Measurements from ENCODE around the gene CRISP2.

CRISP2 gene

GRCh38 chr6:49653942-49654341 lies 59.4 kb downstream of the CRISP2 start:
- no peak for DNase-seq (ENCODE audit: low read depth)

GRCh38 chr6:49653438-49653837 lies 59.9 kb downstream of the CRISP2 start:
- DNase-seq (ENCODE audit: low read depth), result no peak

GRCh38 chr6:49651239-49651638 lies 62.1 kb downstream of the CRISP2 start:
- DNase-seq (ENCODE audit: low read depth), result no peak

GRCh38 chr6:49649988-49650387 lies 63.4 kb downstream of the CRISP2 start:
- DNase-seq (ENCODE audit: low read depth), result no peak

DNA sequence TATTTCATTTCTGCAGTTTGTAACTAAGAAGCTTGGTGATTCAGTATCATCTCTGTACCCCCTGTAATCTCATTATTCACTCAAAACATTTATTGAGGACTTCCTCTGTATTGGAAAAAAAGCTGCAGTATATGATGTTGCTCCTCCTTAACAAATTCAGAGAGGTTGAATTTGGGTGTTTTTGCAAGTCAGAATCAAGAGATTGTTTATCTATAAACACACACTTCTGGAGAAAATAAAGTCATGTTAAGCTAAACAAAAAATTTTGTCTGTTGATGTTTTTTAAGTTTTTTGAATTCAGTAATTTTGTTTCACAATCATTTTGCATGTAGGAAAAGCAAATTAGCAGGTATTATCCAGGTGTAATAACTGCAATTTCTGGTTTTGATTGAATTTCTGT lies 65.3 kb downstream of the CRISP2 start:
- no peak for DNase-seq (ENCODE audit: low read depth)

- no peak for DNase-seq (ENCODE audit: low read depth)
Measured at GRCh38 chr6:49647476-49647875, 65.9 kb downstream of the CRISP2 start.

- no peak for DNase-seq (ENCODE audit: low read depth)
Measured at GRCh38 chr6:49646942-49647341, 66.4 kb downstream of the CRISP2 start.

- no peak for DNase-seq (ENCODE audit: low read depth)
Measured at GRCh38 chr6:49646130-49646824, 67.1 kb downstream of the CRISP2 start.

GRCh38 chr6:49645139-49645538 lies 68.2 kb downstream of the CRISP2 start:
- DNase-seq (ENCODE audit: low read depth), result no peak
